Skeletal muscle satellite cell (primary cell): ENCODE results near the gene AUTS2.

Experiments used
- H3K27me3 ChIP-seq: 2 replicates; pipeline ENCODE4 v1.7.0; 2013; ENCODE audit warnings: low read length; ENCODE audit not compliant: control insufficient read depth, insufficient read depth
- H3K36me3 ChIP-seq: 2 replicates; pipeline ENCODE4 v1.7.0; 2013; ENCODE audit warnings: mild to moderate bottlenecking, control low read depth, low read length; ENCODE audit not compliant: insufficient read depth
- H3K4me1 ChIP-seq: 2 replicates; pipeline ENCODE4 v1.7.0; 2013; ENCODE audit warnings: low read length; ENCODE audit not compliant: control insufficient read depth, insufficient read depth
- H3K4me2 ChIP-seq: 2 replicates; pipeline ENCODE4 v1.7.0; 2013; ENCODE audit warnings: mild to moderate bottlenecking, low read length
- H3K4me3 ChIP-seq: 2 replicates; pipeline ENCODE4 v1.7.0; 2013; ENCODE audit warnings: low read length
- H3K9ac ChIP-seq: 2 replicates; pipeline ENCODE4 v1.7.0; 2013; ENCODE audit warnings: mild to moderate bottlenecking, low read depth, low read length, moderate library complexity
- H3K9me3 ChIP-seq: replicated peaks from 2 replicates; pipeline ENCODE4 v1.7.0; 2013; ENCODE audit warnings: mild to moderate bottlenecking, control low read depth, low read length

The AUTS2 gene

GRCh38 chr7:69645683-69646082, 47.4 kb downstream of the AUTS2 start:
- no peaks in the 10 kb centered on the region for H3K27me3 ChIP-seq
- H3K4me2 ChIP-seq, result no peak overlapping the region
- no peaks in the 10 kb centered on the region for H3K4me1 ChIP-seq
- H3K36me3 ChIP-seq, result no peaks in the 10 kb centered on the region
- no peak overlapping the region for H3K4me3 ChIP-seq
- H3K9ac ChIP-seq, result no peak overlapping the region
- no peaks in the 10 kb centered on the region for H3K9me3 ChIP-seq

DNA sequence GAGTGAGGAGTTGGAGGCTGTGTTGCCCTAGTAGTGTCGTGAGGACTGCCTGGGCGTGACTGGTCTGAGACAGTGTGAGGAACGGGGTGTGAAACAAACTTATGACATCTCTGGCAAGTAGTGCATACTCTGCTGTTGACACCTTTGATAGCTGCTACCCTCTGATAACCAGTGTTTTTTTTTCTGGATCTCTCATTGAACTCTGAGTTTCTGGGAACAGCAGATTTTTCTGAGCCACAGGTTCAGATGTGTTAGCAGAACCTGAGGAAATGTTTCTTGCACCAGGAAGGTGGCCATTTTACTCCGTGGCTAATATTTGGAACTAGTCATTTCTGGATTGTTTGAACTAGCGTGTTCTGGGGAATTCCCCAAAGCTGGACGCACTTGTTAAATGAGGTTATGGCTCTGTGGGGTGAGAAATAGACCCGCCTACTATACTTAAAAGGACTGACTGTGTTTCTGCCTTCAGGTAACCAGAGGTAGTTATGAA, 52.9 kb downstream of the AUTS2 start:
- Histone ChIP-seq H3K4me2 (no peak overlapping the region), H3K27me3 (no peaks in the 10 kb centered on the region), H3K9ac (no peak overlapping the region), H3K9me3 (no peaks in the 10 kb centered on the region), H3K4me1 (no peaks in the 10 kb centered on the region), H3K4me3 (no peak overlapping the region), H3K36me3 (no peaks in the 10 kb centered on the region)

DNA sequence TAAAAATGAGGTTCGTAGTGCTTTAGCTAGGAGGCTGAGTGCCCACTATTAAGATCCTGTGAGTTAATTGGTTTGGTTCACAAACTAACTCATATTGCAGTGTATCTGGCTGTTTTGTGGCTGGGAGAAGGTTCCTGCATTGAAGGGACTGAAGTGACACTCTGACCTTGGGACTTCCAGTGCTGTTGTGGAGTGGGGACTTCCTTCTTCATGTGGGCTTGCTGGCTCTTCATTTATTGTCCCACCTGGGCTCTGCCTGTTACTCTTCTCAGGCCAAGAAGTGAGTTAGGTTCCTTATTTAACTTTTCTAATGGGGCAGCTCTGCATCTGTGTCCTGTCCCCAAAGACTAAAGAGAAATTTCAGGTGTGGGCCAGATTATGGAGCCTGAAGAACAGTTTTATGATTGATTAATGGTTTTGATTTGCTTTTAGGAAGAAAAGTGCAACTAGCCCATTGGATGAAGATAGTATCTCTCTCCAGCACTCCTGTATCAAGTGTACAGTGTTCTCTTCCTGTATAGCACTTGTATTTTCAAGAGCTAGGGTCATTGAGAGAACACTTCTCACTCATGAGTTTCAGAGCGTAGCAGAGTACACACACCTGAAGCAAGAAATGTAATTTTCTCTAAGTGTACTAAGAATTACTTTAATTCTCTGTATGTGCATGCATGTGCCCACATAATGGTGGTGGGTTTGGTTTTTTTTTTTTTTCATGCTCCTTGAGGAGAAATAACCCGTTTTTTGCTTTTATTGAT, 54.8 kb downstream of the AUTS2 start:
- Histone ChIP-seq H3K4me3 (no peak overlapping the region), H3K9me3 (no peaks in the 10 kb centered on the region), H3K4me1 (peaks cover 5% of the 10 kb centered on the region)

GRCh38 chr7:69653806-69654205, 55.5 kb downstream of the AUTS2 start:
- H3K27me3 ChIP-seq, result no peaks in the 10 kb centered on the region
- H3K9me3 ChIP-seq, result no peaks in the 10 kb centered on the region
- no peaks in the 10 kb centered on the region for H3K36me3 ChIP-seq
- no peak overlapping the region for H3K9ac ChIP-seq
- H3K4me3 ChIP-seq, result no peak overlapping the region
- peaks cover 5% of the 10 kb centered on the region for H3K4me1 ChIP-seq
- no peak overlapping the region for H3K4me2 ChIP-seq

More for the DNA sequence above, 54.8 kb downstream of the AUTS2 start:
- H3K27me3 ChIP-seq, result no peaks in the 10 kb centered on the region
- H3K4me2 ChIP-seq, result no peak overlapping the region
- no peaks in the 10 kb centered on the region for H3K36me3 ChIP-seq
- H3K9ac ChIP-seq, result no peak overlapping the region

DNA sequence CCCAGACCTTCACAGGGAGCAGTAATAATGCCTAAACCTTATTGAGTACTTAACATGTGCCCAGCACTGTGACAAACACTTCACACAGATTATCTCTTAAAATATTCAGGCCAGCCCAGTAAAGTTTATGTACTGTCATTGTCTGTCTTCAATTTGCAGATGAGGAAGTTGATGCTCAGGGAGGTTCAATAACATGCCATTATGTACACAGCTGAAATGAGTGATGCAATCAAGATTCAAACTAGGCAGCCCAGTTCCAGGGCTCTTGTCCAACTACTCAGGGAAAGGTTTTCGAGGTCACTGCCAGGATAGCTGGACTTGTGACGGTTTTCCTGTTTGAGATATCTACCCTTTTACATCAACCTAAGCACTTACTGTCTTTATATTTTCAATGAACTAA, 56.1 kb downstream of the AUTS2 start:
- Histone ChIP-seq H3K9ac (no peak overlapping the region), H3K27me3 (no peaks in the 10 kb centered on the region), H3K4me1 (peaks cover 5% of the 10 kb centered on the region), H3K9me3 (no peaks in the 10 kb centered on the region), H3K36me3 (no peaks in the 10 kb centered on the region), H3K4me3 (no peak overlapping the region), H3K4me2 (no peak overlapping the region)

GRCh38 chr7:69654849-69655707, 56.8 kb downstream of the AUTS2 start:
- no peaks in the 10 kb centered on the region for H3K27me3 ChIP-seq
- H3K4me2 ChIP-seq, result no peak overlapping the region
- peaks cover 5% of the 10 kb centered on the region for H3K4me1 ChIP-seq
- no peaks in the 10 kb centered on the region for H3K36me3 ChIP-seq
- no peak overlapping the region for H3K9ac ChIP-seq
- no peaks in the 10 kb centered on the region for H3K9me3 ChIP-seq
- no peak overlapping the region for H3K4me3 ChIP-seq

DNA sequence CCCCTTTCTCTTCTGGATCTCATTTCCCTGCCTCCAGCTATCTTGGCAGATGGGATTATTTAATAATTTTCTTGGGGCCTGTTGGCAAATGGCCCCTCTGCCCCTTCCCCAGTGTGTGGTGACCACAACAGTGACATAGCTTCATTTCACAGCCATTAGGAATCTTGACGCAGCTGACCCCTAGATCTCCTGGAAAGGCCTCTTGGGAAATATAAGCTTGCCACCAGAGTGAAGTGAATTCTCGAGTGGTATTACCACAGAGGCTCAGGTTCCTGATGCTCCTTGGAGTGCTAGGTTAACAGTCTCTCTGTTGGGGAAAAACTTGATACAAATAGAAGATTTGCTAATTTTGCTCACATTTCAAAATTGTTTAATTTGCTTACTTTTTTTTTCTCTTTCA, 57.8 kb downstream of the AUTS2 start:
- Histone ChIP-seq H3K4me1 (peaks cover 5% of the 10 kb centered on the region), H3K9ac (no peak overlapping the region), H3K27me3 (no peaks in the 10 kb centered on the region), H3K36me3 (no peaks in the 10 kb centered on the region), H3K4me2 (no peak overlapping the region), H3K4me3 (no peak overlapping the region), H3K9me3 (no peaks in the 10 kb centered on the region)

GRCh38 chr7:69656890-69657289, 58.6 kb downstream of the AUTS2 start:
- Histone ChIP-seq H3K4me3 (no peak overlapping the region), H3K4me2 (peak overlapping the region; percentile 28), H3K36me3 (no peaks in the 10 kb centered on the region), H3K27me3 (no peaks in the 10 kb centered on the region), H3K9me3 (no peaks in the 10 kb centered on the region), H3K9ac (no peak overlapping the region), H3K4me1 (peaks cover 5% of the 10 kb centered on the region)

DNA sequence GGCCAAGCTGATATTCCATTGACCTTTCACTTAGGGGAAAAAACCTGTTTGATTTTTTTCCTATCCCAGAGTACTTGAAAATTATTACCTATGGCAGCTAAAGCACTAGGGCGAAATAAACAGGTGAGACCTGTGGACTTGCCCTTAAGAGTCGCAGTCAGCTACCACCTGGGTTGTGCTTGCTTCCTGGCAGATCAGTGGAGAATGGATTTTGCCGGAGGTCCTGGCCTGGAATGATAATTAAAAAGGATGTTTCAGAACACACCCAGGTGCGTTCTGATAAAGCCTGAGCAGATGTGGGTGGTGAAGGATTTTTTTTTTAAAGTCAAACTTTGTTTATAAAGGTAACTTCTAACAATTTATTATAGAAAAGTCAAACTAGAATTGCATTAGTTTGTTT, 59.1 kb downstream of the AUTS2 start:
- H3K27me3 ChIP-seq, result no peaks in the 10 kb centered on the region
- peaks cover 5% of the 10 kb centered on the region for H3K4me1 ChIP-seq
- no peaks in the 10 kb centered on the region for H3K9me3 ChIP-seq
- H3K4me3 ChIP-seq, result no peak overlapping the region
- peak overlapping the region; percentile 28 for H3K4me2 ChIP-seq
- no peak overlapping the region for H3K9ac ChIP-seq
- H3K36me3 ChIP-seq, result no peaks in the 10 kb centered on the region

DNA sequence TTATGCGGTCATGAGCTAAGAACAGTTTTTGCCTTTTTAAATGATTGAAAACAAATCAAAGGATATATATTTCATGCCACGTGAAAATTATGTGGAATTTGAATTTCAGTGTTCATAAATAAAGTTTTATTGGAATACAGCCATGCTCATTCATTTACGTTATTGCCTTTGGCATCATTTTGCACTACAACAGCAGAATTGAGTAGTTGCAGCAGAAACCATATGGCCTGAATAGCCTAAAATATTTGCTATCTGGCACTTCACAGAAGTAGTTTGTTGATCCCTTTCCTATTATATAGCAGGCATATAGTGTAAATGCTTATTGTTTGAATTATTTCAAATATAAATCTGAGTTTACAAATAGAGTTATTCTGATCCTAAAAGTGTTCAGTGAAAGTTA, 59.7 kb downstream of the AUTS2 start:
- no peak overlapping the region for H3K9ac ChIP-seq
- H3K4me2 ChIP-seq, result no peak overlapping the region
- no peak overlapping the region for H3K4me3 ChIP-seq
- H3K9me3 ChIP-seq, result no peaks in the 10 kb centered on the region
- H3K4me1 ChIP-seq, result peaks cover 5% of the 10 kb centered on the region
- no peaks in the 10 kb centered on the region for H3K36me3 ChIP-seq
- no peaks in the 10 kb centered on the region for H3K27me3 ChIP-seq

- Histone ChIP-seq H3K36me3 (no peaks in the 10 kb centered on the region), H3K4me3 (no peak overlapping the region), H3K4me1 (peaks cover 5% of the 10 kb centered on the region), H3K4me2 (no peak overlapping the region), H3K9me3 (no peaks in the 10 kb centered on the region), H3K27me3 (no peaks in the 10 kb centered on the region), H3K9ac (no peak overlapping the region)
Measured at GRCh38 chr7:69659983-69660382, 61.7 kb downstream of the AUTS2 start.
